ENCODE measurements around the gene ME1.

Gene ME1

GRCh38 chr6:83188501-83188900 is 242.3 kb downstream of the ME1 start:
- DNase-seq = no peak

DNA sequence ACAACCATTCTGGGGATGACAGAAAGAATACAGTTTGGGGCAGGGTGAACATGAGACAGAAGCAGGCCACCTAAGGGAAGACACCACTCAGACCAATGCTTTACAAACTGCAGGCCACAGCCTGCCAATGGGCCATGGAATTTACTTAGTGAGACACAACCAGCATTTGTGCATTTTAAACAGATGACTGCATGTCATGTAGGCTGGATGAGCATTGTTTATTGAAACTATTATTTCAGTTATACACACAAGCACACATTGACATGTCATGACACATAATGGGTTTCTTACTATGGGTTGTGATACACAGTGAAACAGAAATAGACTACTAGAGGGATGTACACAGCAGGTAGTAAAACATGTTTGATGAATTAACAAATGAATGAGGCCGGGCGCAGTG is 245.8 kb downstream of the ME1 start:
- no peak for DNase-seq

DNA sequence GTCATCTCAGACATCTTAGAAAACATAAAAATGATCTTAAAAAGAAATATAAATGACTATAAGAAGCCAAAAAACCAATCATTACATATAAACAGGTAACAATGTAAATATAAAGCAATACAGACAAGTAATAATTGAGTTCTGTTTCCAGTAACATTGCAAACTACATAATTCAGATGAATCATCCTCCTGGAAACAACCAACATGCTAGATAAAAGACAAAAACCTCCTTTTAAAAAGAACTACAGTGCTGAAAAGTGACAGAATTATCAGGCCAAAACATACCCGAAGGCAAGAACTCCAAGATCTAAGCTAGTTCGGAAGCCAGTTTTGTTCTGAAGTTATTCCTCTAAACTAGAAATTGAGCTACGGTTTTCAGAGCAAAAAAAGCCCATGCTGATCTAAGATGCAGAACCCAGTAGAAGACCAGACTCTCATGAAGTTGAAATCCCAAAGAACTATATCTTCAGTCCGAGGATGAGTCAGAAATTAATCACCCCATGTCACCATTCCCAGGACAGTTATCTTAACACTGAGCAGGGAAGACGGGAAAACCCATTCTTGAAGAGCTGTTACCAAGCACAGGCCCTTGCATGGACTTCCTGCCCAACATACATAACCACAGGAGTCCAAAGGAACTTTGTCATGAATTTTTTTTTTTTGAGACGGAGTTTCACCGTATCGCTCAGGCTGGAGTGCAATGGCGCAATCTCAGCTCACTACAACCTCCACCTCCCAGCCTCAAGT is 247.6 kb downstream of the ME1 start:
- DNase-seq = no peak

DNA sequence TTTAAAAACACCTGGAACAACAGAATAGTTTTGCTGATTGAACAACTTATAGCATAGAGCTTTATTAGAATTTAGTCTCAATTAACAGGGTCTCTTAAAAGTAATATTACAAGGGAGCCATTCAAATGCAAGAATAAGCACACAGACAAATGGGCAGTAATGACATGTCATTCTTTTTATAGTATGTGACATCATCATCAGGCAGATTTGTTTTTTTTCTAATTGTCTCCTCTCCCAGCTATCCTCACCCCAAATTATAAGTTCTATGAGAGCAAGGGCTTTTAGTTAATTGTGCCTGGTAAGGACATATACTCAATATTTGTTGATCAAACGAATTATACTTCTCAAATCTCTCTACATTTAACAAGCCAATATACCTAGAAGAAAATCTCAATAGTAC is 248.7 kb downstream of the ME1 start:
- no peak for DNase-seq

DNA sequence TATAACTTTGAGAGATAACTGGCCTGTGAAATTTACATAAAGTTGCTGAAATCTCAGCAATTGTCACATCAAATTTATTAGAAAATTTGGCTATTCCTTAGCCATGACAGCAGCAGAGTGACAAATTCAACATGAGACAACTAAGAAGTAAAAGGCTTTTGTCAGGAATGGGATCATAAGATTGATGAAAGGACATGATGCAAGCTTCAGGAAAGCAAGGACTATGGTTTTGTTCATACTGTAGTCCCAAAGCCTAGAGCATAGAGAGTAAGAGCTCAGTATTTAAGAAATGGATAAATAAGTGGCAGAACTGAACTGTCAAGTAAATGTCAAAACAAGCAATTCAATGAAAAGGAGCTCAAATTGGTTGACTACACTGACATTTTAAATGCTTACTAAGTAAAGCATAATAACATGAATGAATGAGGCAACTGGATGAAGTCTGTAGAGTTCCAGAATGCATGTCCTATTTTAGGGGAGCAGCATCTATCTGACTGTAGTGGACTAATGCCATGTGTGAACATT is 250.4 kb downstream of the ME1 start:
- no peak for DNase-seq

DNA sequence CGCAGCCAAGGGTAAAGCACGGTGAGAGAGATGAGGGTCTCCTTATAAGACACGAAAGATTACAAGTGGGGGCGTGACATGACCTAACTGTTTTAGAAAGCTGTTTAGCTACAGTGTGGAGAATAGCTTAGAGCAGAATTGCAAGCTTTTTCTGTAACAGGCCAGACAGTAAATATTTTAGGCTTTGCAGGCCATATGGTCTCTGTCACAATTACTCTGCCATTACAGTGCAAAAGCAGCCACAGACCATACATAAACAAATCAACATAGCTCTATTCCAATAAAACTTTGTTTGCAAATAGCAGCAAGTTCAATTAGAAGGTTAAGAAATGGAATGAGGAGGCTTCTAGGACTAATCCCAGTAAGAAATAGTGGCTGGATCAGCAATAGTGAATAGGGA is 254.6 kb downstream of the ME1 start:
- no peak for DNase-seq

DNA sequence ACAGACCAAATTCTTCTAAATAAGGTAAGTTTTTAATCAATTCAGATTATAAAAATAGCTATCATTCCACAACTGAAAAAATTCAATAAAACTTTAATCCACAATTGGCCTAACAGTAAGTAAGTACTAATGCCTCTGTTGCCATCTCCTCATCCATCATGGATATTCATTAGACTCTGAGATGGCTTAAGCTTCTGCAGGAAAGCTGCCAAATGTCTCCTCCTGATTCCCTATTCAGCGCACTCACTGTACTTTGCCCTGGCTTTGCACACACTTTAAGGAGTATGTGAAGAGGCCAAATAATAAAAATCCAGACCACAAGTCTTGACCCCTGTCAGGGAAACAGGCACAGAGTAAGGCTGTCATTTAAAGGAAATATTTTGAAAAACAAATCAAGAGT is 261.3 kb downstream of the ME1 start:
- no peak for DNase-seq

DNA sequence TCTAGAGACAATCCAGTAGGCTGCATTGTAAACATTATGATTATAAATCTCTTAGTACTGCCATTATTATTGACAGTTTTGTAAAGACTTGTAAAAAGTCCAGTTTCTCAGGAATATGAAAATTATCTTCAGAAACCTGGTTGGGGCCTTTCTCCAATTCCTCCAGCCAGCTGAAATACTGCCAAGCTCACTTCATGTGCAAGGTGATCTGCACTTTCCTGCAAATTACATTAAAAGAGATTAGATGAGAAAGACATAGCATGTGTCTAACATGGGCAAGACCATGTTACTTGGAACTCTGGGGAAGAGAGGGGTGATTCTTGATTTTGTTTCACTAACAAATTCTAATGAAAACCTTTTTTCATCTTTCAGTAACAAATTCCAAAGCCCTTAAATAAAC is 261.7 kb downstream of the ME1 start:
- DNase-seq = no peak

GRCh38 chr6:83168556-83168955 is 262.3 kb downstream of the ME1 start:
- DNase-seq = no peak

DNA sequence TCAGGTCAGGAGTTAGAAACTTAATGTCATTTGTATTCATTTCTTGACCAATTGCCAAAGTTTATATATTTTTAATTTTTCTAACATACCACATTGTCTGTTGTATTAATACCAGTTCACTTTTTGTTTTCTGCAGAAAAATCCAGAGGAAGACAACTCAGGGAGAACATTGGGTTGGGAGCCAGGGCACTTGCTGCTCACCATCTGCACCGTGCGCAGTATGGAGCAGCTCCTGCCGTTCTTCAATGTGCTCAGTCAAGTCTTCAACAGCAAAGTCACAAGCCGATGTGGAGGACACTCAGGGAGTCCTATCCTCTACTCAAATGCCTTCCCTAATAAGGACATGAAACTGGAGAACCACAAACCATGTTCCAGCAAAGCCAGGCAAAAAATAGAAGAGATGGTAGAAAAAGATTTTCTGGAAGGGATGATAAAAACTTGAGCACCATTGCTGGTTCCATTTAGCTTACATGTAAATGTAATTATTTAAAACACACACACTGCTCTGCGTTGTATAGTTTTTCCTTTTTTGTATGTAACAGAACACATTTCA is 263.0 kb downstream of the ME1 start:
- DNase-seq = no peak
